Measurements from ENCODE around the gene SWAP70.
"Not testable (repeated sequence)": the region's sequence is repeated elsewhere in the genome, so short reads cannot be mapped to it uniquely, and the experiment has no call there.

Gene SWAP70

GRCh38 chr11:9726321-9727022 is 62.6 kb downstream of the SWAP70 start:
- no peak for DNase-seq

GRCh38 chr11:9728058-9728457 is 64.2 kb downstream of the SWAP70 start:
- DNase-seq, result no peak

- no peak for DNase-seq
Measured at GRCh38 chr11:9731256-9731655, 67.4 kb downstream of the SWAP70 start.

GRCh38 chr11:9732453-9732852 is 68.6 kb downstream of the SWAP70 start:
- no peak for DNase-seq

- DNase-seq, result no peak
Measured at GRCh38 chr11:9733212-9733611, 69.3 kb downstream of the SWAP70 start.

DNA sequence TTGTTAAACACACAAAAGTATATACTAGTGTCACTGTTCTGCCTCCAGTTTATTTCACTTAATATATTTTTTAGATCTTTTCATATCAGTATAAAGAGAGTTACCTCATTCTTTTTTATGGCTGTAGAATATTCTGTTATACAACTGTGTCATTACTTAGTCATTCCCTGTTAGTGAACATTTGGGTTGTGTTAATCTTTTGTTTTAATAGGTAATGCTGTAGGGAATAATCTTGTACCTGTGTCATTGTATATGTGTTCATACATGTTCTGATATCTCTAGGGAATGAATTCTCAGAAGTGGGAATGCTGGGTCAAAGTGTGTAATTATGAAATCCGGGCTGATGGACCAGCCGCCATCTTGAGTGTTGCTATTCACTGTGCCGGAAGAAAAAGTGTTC is 71.4 kb downstream of the SWAP70 start:
- DNase-seq, result no peak

DNA sequence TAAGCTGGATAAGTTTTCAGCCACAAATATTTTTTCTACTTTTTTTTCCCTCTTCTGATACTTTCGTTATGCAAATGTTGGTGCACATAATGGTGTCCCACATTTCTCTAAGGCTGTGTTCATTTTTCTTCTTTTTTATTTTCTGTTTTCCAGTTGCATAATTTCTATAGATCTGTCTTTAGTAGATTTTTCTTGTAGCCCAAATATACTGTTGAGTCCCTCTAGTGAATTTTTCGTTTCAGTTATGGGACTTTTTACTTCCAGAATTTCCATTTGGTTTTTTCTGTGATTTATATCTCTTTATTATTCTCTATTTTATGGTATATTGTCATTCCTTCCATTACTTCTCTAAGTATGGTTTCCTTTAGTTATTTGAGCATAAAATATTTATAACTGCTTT is 72.0 kb downstream of the SWAP70 start:
- no peak for DNase-seq

DNA sequence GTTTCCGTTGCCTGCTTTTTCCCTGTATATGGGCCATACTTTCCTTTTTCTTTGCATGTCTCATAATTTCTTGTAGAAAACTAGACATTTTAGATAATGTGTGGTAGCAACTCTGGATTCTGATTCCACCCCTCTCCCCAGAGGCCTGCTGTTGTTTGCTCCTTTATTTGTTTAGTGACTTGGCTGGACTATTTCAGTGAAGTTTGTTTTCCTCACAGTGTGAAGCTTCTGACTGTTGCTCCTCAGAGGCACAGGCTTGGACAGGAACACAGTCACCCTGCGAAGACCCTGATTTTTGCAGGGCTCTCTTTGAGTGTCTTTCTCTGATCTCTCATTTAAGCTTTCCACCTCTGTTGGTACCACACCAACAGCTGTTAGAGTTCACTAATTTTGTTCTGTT is 72.5 kb downstream of the SWAP70 start:
- no peak for DNase-seq

DNA sequence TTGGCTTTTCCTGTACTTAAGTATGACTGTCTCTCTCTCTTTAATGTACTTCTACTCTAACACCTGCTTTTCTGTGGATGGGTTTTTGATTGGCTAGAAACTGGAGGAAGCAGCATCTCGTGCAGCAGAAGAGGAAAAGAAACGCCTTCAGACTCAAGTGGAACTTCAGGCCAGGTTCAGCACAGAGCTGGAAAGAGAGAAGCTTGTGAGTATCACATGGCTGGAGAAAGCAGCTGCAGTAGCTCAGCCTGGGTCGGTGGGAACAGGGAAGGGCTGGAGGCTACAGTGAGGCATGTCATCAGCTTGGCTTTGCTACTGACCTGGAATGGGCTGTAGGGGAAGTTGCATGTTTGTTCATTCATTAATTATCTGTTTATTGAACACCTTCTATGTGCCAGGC is 74.2 kb downstream of the SWAP70 start:
- no peak for DNase-seq

DNA sequence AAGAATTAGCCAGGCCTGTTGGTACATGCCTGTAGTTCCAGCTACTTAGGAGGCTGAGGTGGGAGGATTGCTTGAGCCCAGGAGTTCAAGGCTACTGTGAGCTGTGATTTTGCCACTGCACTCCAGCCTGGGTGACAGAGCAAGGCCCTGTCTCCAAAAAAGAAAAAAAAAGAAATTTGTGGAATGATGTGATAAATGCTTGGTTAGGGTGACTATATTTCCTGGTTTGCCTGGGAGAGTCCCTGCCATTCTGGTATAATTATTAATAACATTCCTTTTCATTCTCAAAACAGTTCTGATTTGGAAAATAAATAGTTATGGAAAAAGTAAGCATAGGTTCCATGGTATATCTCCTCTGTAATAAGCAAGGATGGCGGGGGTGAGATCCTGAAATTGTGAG is 74.8 kb downstream of the SWAP70 start:
- DNase-seq, result no peak

DNA sequence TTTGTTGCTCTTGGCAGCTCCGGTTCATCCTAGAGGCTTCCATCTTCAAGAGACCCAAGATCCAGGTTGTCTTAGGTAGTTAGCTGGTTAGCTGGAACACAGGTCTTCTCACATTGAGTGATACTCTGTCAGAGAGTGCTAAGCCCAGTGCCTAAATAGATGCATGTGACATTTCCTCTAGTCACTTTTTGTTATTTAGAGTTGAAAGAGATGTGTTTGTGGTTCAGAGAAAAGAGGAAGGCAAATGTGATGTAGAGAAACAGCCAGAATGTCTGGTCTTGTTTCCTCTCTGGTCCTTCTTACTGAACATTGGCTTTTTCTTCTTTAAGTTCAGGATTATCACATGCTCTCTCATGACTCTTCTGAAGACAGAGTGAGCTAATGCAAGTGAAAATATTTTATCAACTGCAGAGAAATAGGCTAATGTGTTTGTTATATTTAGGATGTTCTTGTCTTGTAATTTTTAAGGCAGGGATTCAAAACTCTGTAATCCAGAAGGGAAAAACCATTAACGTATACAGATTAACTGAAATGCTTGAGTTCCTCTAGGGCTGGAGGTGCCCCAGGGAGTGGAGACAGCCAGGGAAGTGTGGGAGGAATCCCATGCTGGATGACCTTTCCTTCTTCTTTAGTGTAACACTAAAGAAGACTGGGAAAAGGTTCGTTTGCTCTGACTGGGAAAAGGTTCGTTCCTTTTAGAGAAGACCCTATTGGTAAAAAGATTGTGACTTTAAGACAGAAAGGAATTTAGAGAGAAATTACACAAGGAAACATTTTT is 75.4 kb downstream of the SWAP70 start:
- DNase-seq, result no peak

DNA sequence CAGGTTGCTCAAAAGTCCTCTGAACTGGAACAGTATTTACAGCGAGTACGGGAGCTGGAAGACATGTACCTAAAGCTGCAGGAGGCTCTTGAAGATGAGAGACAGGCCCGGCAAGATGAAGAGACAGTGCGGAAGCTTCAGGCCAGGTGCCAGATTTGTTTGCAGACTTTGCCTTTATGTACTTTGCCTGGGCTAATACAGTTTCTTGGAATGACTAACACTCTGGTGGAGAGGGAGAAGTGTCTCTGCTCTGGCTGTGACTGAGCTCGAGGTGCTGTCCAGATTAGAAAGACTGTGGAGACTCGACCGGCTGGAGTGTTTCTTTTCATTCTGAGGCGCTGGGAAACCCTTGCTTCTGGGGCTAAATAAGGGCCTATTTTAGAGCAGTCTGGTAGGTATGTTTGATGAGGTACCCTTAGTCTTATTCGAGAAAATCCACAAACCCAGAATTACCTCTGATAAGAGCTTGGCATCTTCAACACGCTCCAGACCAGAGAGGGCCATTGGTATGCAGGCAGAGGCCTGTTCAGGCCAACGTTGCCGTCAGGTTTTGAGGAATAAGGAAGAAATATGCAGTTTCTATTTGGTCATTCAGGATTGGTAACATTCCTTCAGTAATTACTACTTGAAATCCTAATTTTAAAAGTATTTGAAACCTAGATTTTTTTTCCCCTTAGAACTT is 76.5 kb downstream of the SWAP70 start:
- DNase-seq, result no peak

DNA sequence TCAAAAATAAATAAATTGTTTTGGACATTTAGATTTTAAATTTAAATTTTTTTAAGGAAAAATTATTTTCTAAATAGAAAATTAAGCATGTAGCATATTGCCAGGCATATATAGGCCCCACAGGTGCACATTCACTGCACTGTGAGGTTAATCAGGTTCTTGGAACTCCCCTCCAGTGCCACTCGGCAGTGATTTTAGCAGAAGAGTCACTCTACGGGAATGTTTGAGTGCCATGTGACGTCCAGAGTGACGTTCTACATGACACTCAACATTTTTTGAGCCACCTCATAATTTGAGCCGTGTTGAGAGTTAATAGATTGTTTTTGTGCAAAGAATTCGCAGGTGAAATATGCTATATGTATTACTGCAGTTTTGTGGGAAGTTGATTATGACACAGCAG is 77.4 kb downstream of the SWAP70 start:
- no peak for DNase-seq

GRCh38 chr11:9743512-9743911 is 79.6 kb downstream of the SWAP70 start:
- not testable (repeated sequence) for DNase-seq

GRCh38 chr11:9745411-9746211 is 81.7 kb downstream of the SWAP70 start:
- DNase-seq, result no peak

DNA sequence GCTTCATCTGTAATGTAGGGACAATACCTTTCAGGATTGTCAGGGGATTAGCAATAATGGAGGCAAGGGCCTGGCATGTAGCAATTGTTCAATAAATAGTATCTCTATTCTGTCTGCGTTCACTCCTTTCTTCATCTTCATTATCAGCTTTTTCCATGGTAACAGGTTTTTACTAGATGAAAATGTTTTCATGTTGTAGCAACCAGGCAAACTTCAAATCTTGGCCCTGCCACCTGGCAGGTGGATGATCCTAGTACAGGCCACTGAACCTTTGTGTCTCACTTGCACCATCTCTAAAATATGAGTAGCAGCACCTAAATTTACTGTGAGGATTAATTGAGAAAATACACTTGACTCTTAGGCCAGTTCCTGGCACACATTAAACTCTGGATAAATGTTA is 83.4 kb downstream of the SWAP70 start:
- no peak for DNase-seq

DNA sequence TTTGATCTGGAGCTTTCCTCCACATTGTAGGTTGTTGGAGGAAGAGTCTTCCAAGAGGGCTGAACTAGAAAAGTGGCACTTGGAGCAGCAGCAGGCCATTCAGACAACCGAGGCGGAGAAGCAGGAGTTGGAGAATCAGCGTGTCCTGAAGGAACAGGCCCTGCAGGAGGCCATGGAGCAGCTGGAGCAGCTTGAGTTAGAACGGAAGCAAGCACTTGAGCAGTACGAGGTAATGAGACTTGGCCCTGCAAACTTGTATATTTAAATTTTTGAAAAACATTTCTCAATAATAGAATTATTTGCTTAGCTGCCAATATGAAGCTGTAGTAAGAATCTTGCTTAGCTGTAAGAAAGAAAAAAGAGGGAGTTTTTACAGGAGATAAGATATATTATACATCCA is 84.0 kb downstream of the SWAP70 start:
- no peak for DNase-seq

DNA sequence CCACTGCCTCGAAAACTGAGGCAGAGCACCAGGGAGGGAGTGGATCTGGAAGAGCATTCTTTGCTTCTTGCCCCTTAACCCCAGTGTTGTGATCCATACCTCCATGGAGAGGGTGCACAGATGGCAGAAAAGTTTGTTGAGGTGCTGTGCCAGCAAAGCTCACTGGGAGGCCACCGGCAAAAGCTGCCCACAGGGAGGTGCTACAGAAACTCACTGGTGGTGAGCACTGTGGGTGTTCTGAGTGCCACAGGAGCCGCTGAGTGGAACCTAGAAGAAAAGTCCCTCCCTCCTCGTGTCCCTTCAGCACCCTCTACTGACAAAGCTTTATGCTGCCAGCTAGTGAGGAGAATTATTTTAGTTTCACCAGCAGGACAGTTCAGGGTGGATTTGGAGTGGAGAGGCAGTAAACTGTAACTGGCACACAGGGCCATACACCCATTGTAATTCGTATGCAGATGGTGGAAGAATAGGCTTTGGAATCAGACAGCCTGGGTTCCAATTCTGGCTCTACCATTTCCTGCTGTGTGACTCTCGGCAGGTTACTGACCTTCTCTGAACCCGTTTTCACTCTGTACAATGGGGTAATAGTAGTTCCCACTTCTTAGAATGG is 84.6 kb downstream of the SWAP70 start:
- peak; percentile 72 for DNase-seq

DNA sequence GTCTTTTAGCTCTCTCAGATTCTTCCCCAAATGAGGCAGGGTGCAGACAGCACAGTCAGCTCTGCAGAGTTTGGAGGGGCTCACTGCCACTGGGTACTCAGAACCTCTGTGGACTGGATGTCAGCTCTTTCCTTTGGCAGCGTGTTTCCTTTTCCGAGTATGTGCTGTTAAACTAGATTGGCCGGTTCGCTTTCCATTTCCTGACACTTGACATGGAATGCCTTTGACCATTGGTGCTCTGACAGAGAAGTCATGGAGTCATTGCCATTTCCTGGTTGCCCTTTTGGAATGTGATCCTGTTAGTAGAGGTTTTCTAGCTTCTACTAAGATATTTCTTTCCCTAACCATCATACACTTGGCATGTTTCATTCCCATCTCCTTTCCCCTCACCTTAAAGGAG is 86.7 kb downstream of the SWAP70 start:
- DNase-seq, result no peak

DNA sequence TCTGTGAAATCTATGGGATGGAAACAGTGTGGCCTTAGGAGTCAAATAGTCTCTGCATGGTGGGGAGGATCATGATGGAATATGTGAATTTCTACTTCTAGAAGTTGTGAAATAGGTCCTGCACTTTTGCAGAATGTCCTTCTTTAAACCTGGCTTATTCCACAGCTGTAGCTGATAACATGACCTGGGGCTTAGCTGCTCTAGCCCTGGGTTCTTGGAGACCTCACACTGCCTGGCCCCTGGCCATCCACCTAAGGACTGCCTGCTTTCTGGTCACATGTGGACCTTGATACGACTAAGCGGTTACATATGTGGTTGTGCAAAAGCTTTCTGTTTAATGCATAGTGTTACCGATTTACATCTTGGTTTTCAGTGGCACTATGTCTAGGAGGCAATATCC is 88.2 kb downstream of the SWAP70 start:
- no peak for DNase-seq

- no peak for DNase-seq
Measured at GRCh38 chr11:9753021-9753420, 89.1 kb downstream of the SWAP70 start.

DNA sequence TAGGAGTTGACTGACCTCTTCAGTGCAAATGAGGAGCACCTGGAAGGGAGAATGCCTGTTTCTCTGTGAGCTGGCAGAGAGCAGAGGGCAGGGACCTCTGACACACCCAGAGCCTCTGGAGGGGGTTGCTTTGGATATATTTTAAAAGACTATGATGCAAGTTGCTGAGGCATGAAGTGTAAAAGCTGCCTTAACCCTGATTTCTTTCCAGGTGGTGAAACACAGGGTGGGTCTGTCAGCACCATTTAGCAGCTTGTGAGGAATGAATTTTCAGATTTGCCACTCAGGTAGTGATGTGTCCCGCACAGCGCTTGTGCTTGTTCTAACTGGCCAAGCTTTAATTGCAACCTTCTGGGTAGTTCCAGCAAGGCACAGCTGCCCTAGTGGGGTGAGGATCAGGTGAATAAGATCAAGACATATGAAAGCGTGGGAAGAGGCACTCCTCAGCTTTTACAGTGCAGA is 90.2 kb downstream of the SWAP70 start:
- no peak for DNase-seq
